ENCODE measurements around the gene SLC46A3. TPM values are rescaled to one million over a fixed set of nuclear protein-coding genes. Genes with fewer than 3 reads are reported as not detected.

The SLC46A3 gene, protein sequence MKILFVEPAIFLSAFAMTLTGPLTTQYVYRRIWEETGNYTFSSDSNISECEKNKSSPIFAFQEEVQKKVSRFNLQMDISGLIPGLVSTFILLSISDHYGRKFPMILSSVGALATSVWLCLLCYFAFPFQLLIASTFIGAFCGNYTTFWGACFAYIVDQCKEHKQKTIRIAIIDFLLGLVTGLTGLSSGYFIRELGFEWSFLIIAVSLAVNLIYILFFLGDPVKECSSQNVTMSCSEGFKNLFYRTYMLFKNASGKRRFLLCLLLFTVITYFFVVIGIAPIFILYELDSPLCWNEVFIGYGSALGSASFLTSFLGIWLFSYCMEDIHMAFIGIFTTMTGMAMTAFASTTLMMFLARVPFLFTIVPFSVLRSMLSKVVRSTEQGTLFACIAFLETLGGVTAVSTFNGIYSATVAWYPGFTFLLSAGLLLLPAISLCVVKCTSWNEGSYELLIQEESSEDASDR
- 30.5 and 44.1 TPM in 2 replicates for polyA plus RNA-seq

DNA sequence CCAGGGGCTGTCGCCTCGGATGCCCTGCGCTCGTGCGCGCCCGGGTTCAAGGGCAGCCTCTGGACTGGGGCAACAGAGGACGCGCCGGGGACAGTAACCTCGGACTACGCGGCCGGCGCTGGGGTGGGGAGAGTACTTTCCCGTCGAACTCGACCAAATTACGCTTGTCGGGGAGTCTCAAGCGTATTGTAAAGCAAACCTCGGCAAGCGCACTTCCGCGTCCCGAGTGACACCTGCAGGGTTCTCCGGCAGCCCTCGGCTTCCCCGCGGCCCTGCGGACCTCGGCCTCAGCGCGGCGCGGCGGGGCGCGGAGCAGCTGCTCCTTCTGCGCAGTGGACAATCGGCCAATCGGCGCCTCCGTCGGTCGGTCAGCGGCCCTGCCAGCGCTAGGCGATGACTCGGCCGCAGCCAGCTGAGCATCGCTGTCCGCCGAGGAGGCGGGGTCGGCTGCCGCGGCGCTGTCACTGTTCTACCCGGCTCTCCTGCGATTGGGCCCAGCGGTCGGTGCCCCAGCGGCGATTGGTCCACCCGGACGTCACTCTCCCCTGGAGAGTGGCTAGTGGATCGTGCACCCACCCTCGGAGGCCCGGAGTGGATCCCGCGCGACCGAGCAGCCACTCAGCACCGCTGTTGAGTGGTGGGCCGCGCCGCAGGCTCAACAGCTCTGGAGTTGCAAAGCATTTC is at the start of gene SLC46A3:
Gene SLC46A3, minus strand, starts transcription at position 428 of the 684 bp plus-strand sequence. CDS start 972 bp downstream, outside the sequence.

DNA sequence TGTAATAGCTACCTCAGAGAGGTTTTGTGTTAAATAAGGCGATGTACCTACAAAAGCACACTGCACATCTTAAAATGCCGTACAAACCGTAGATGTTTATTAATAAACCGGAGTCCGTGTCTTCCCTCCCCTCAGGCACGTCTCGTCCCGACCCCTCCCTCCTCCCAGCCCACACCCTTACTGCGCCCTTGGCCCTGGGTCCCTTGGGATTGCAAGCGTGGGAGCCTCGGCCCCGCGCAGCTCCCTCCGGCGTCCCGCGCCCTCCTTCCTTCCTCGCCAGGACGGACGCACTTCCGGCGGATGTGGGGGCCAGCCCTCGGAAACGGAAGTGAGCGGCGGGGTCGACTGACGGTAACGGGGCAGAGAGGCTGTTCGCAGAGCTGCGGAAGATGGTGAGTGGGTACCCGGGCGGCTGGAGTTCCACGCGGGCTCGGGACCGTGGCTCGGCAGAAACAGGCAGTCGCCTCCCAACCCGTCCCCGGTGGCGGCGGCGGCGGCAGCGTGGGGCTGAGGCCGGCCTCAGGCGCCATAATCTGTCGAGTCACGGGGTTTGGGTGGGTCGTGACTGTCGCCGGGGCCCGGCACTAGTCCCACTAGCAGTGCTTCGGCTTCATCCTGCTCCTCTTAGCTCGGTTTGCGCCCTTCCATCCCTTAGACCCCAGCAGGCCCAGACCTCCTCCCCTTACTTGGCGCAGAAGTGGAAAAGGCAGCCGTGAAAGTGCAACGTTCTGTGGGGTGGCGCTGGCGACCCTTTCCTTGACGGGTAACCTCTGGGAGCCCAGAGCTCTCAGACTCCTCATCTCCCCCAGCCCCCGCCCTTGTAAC is 59.8 kb downstream of the SLC46A3 start, which contains the start of gene POMP:
Gene POMP, plus strand, starts transcription at position 335 of the 825 bp plus-strand sequence. Its CDS starts 55 bp downstream, at position 390.

Other genes starting within 250 kb of the SLC46A3 start
- gene FLT1, start 223.8 kb downstream of the SLC46A3 start, polyA plus RNA-seq: 1.9 and 2.2 TPM in 2 replicates
- gene POMP, start 59.8 kb downstream of the SLC46A3 start, polyA plus RNA-seq: 498 and 499 TPM in 2 replicates
- 10.3 and 14.4 TPM in 2 replicates for gene MTUS2, start 101.4 kb upstream of the SLC46A3 start, polyA plus RNA-seq

Measured in Purkinje cell (primary cell).